HEK293 (cell line): ENCODE data around the gene GSC2.

Experiments used
- CTCF ChIA-PET: fragments of 350-600 bp; formaldehyde crosslinking; extraction: SDS; loops from one replicate; lab custom pipeline; 2021; ENCODE audit warnings: antibody characterized with exemption; lab: Yijun Ruan, JAX
- POLR2A ChIA-PET: fragments of 300-600 bp; formaldehyde crosslinking; extraction: SDS; loops from one replicate; lab custom pipeline; 2020; ENCODE audit warnings: antibody characterized with exemption, inconsistent platforms; lab: Yijun Ruan, JAX
- H3K27ac ChIP-seq: fragments of 200-500 bp; sonication (Bioruptor generic); 2 replicates; pipeline ENCODE4 v1.5.1; 2014; ENCODE audit warnings: low read depth, low read length, control low read depth, inconsistent platforms; ENCODE audit errors: extremely low read depth
- H3K36me3 ChIP-seq, 2 experiments: fragments of 200-500 bp in 1 of 2; sonication (Bioruptor generic) in 1 of 2; 1 replicate in 1 of 2; 2 replicates in 1 of 2; pipeline ENCODE4 v1.5.1; 2014 to 2017; ENCODE audit warnings: inconsistent platforms in 2 of 2, low read length in 2 of 2; ENCODE audit not compliant: control insufficient read depth in 2 of 2, insufficient read depth in 1 of 2
- H3K4me1 ChIP-seq: fragments of 200-500 bp; sonication (Bioruptor generic); 2 replicates; pipeline ENCODE4 v1.5.1; 2014; ENCODE audit warnings: mild to moderate bottlenecking, low read length, inconsistent platforms; ENCODE audit not compliant: control insufficient read depth, insufficient read depth
- H3K4me3 ChIP-seq: 2 replicates; pipeline ENCODE4 v1.5.1; 2011; ENCODE audit warnings: low read depth, mild to moderate bottlenecking, control low read depth, low read length, moderate library complexity
- H3K9me3 ChIP-seq: fragments of 200-500 bp; sonication (Bioruptor generic); 2 replicates; pipeline ENCODE4 v1.5.1; 2014; ENCODE audit warnings: low read depth, low read length, inconsistent platforms; ENCODE audit not compliant: control insufficient read depth, insufficient read depth
- EGR2 ChIP-seq: fragments of 450-650 bp; formaldehyde crosslinking; IDR thresholded peaks from 2 replicates; pipeline ENCODE4 v1.5.1; 2016; ENCODE audit warnings: low read depth, missing biosample characterization, missing genetic modification characterization
- FEZF1 ChIP-seq: fragments of 450-650 bp; formaldehyde crosslinking; IDR thresholded peaks from 2 replicates; pipeline ENCODE4 v1.5.1; 2016; ENCODE audit warnings: missing biosample characterization, missing genetic modification characterization
- MEIS1 ChIP-seq: sonication (generic); formaldehyde crosslinking; IDR thresholded peaks from 2 replicates; pipeline ENCODE4 v1.8.1; 2022; ENCODE audit warnings: missing genetic modification reagents, mild to moderate bottlenecking, borderline replicate concordance
- RBAK ChIP-seq: fragments of 450-650 bp; formaldehyde crosslinking; IDR thresholded peaks from 2 replicates; pipeline ENCODE4 v1.5.1; 2016; ENCODE audit warnings: missing biosample characterization, missing genetic modification characterization
- SCRT1 ChIP-seq: fragments of 450-650 bp; formaldehyde crosslinking; IDR thresholded peaks from 2 replicates; pipeline ENCODE4 v1.5.1; 2016; ENCODE audit warnings: missing biosample characterization, missing genetic modification characterization, borderline replicate concordance
- SETDB1 ChIP-seq: IDR thresholded peaks from one replicate; pipeline ENCODE4 v1.6.1; 2017; ENCODE audit warnings: mild to moderate bottlenecking, low read length, moderate library complexity, mixed read lengths; ENCODE audit not compliant: insufficient read length
- SP3 ChIP-seq: fragments of 450-650 bp; formaldehyde crosslinking; IDR thresholded peaks from 2 replicates; pipeline ENCODE4 v1.5.1; 2016; ENCODE audit warnings: missing biosample characterization, missing genetic modification characterization
- ZNF169 ChIP-seq: fragments of 450-650 bp; formaldehyde crosslinking; IDR thresholded peaks from 2 replicates; pipeline ENCODE4 v1.5.1; 2016; ENCODE audit warnings: missing biosample characterization, missing genetic modification characterization
- ZNF202 ChIP-seq: fragments of 450-650 bp; formaldehyde crosslinking; IDR thresholded peaks from 2 replicates; pipeline ENCODE4 v1.5.1; 2016; ENCODE audit warnings: missing biosample characterization, missing genetic modification characterization, borderline replicate concordance
- ZNF274 ChIP-seq, 2 experiments: fragments of 200-500 bp in 1 of 2; fragments of 450-650 bp in 1 of 2; sonication (Bioruptor generic) in 1 of 2; formaldehyde crosslinking in 1 of 2; IDR thresholded peaks; 2 replicates each; pipeline versions ENCODE4 v1.5.1 to v1.6.1; 2014 to 2016; ENCODE audit warnings: borderline replicate concordance in 1 of 2, inconsistent platforms in 1 of 2, low read length in 1 of 2, missing biosample characterization in 1 of 2, missing genetic modification characterization in 1 of 2
- ZNF324 ChIP-seq: fragments of 450-650 bp; formaldehyde crosslinking; IDR thresholded peaks from 2 replicates; pipeline ENCODE4 v1.5.1; 2016; ENCODE audit warnings: missing biosample characterization, missing genetic modification characterization
- ZNF426 ChIP-seq: fragments of 450-650 bp; formaldehyde crosslinking; IDR thresholded peaks from 2 replicates; pipeline ENCODE4 v1.5.1; 2017; ENCODE audit warnings: missing biosample characterization, missing genetic modification characterization, mild to moderate bottlenecking, inconsistent platforms, moderate library complexity
- ZNF521 ChIP-seq: fragments of 450-650 bp; formaldehyde crosslinking; IDR thresholded peaks from 2 replicates; pipeline ENCODE4 v1.5.1; 2017; ENCODE audit warnings: missing biosample characterization, mild to moderate bottlenecking, missing genetic modification characterization
- ZNF585B ChIP-seq: fragments of 450-650 bp; formaldehyde crosslinking; IDR thresholded peaks from 2 replicates; pipeline ENCODE4 v1.5.1; 2016; ENCODE audit warnings: missing biosample characterization, missing genetic modification characterization
- ZNF621 ChIP-seq: fragments of 450-650 bp; formaldehyde crosslinking; IDR thresholded peaks from 2 replicates; pipeline ENCODE4 v1.5.1; 2017; ENCODE audit warnings: missing biosample characterization, missing genetic modification characterization
- TF ChIP-seq, protein P1 (sequence below): fragments of 450-650 bp; IDR thresholded peaks from 2 replicates; pipeline ENCODE4 v1.5.1; 2018; ENCODE audit warnings: missing biosample characterization, missing genetic modification characterization
- TF ChIP-seq, protein P2 (sequence below): fragments of 450-650 bp; formaldehyde crosslinking; conservative IDR thresholded peaks from 2 replicates; pipeline ENCODE4 v1.5.1; 2016; ENCODE audit warnings: low read depth, missing biosample characterization, missing genetic modification characterization
- TF ChIP-seq, protein P3 (sequence below): fragments of 450-650 bp; formaldehyde crosslinking; IDR thresholded peaks from 2 replicates; pipeline ENCODE4 v1.5.1; 2016; ENCODE audit warnings: missing biosample characterization, missing genetic modification characterization

Gene GSC2

DNA sequence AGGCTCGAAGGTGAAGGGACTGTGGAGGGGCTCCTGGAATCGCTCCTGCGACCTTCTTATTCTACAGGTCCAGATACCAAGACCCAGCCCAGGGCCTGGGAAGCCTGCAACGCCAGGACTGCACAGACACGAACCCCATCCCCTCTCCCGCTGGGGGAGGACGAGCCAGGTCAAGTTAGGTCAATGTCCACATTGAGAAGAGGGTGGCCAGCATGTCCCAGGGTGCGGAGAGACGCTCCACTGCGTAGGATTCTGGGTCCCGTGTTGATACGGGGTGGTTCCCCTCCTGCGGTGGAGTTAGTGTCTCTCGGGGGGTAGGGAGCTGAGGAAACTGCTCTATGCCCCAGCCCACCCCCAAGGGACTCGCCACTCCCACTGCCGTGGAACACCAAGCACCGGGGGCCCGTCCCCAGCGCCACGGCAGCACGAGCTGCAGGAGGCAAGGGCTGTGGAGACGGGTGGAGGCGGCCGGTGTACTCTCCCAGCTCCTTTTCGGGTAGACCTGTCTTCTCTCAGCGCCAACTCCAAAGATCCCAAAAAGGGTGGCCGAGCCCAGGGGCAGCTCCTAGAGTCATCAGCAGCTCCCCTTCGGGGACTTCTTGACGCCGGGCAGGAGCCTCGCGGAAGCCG lies 1.6 kb downstream of the GSC2 start (continued):
- TF ChIP-seq ZNF169 (tag by site-specific recombination) (no peak), EGR2 (tag by site-specific recombination) (no peak), SETDB1 (no peak), FEZF1 (no peak)
- TF ChIP-seq, protein P1, sequence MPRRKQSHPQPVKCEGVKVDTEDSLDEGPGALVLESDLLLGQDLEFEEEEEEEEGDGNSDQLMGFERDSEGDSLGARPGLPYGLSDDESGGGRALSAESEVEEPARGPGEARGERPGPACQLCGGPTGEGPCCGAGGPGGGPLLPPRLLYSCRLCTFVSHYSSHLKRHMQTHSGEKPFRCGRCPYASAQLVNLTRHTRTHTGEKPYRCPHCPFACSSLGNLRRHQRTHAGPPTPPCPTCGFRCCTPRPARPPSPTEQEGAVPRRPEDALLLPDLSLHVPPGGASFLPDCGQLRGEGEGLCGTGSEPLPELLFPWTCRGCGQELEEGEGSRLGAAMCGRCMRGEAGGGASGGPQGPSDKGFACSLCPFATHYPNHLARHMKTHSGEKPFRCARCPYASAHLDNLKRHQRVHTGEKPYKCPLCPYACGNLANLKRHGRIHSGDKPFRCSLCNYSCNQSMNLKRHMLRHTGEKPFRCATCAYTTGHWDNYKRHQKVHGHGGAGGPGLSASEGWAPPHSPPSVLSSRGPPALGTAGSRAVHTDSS (tag by site-specific recombination), result no peak
- TF ChIP-seq, protein P2, sequence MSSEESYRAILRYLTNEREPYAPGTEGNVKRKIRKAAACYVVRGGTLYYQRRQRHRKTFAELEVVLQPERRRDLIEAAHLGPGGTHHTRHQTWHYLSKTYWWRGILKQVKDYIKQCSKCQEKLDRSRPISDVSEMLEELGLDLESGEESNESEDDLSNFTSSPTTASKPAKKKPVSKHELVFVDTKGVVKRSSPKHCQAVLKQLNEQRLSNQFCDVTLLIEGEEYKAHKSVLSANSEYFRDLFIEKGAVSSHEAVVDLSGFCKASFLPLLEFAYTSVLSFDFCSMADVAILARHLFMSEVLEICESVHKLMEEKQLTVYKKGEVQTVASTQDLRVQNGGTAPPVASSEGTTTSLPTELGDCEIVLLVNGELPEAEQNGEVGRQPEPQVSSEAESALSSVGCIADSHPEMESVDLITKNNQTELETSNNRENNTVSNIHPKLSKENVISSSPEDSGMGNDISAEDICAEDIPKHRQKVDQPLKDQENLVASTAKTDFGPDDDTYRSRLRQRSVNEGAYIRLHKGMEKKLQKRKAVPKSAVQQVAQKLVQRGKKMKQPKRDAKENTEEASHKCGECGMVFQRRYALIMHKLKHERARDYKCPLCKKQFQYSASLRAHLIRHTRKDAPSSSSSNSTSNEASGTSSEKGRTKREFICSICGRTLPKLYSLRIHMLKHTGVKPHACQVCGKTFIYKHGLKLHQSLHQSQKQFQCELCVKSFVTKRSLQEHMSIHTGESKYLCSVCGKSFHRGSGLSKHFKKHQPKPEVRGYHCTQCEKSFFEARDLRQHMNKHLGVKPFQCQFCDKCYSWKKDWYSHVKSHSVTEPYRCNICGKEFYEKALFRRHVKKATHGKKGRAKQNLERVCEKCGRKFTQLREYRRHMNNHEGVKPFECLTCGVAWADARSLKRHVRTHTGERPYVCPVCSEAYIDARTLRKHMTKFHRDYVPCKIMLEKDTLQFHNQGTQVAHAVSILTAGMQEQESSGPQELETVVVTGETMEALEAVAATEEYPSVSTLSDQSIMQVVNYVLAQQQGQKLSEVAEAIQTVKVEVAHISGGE (tag by site-specific recombination), result no peak

DNA sequence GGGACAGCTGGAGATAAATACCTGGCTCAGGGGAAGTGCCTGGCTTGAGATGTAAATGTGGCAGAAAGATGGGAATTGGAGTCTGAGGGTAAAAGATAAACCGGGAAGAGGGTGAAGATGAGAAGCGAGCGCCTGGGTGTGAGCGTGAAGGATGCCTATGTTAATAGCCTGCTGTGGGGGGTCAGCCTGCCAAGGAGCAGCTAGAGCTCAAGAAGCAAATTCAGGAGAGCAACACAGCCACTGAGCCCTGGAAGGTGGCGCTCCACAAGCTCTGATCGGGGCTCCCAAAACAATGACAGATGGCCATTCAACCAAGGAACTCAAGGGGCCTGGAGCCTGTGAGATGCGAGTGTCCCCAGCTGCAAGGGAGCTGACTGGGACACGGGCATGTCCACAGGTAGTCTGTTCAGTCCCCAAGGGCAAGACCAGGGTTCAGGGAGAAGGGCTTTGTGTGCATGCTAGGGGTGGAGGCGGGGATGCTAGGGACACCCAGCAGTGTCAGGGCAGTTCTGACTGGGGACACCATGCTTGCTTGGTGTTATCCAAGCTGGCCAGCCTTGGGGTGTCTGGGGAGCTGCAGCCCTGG lies 2.8 kb downstream of the GSC2 start:
- no peak overlapping the region for H3K27ac ChIP-seq
- CTCF ChIA-PET, result interaction anchor here (0.6 to 3.1 kb wide), 3 partner anchors 328 to 504 kb away, joined by 3 to 25 read pairs (median 3); no protein-coding TSS in a partner anchor
- no peaks in the 10 kb centered on the region for H3K4me1 ChIP-seq
- POLR2A ChIA-PET, result interaction anchor here (1.2 kb wide), 1 partner anchor 26 kb away, joined by 3 read pairs; no protein-coding TSS in a partner anchor
- peaks cover 3 to 6% of the 10 kb centered on the region in 2 experiments; a peak in 1 of 3 replicates for H3K36me3 ChIP-seq
- H3K4me3 ChIP-seq, result no peak overlapping the region
- no peaks in the 10 kb centered on the region for H3K9me3 ChIP-seq
- no peak for TF ChIP-seq RBAK (tag by site-specific recombination)
- TF ChIP-seq SP3, result no peak
- TF ChIP-seq ZNF621 (tag by site-specific recombination), result no peak
- no peak for TF ChIP-seq ZNF426 (tag by site-specific recombination)
- TF ChIP-seq SETDB1, result no peak
- TF ChIP-seq, protein P3, sequence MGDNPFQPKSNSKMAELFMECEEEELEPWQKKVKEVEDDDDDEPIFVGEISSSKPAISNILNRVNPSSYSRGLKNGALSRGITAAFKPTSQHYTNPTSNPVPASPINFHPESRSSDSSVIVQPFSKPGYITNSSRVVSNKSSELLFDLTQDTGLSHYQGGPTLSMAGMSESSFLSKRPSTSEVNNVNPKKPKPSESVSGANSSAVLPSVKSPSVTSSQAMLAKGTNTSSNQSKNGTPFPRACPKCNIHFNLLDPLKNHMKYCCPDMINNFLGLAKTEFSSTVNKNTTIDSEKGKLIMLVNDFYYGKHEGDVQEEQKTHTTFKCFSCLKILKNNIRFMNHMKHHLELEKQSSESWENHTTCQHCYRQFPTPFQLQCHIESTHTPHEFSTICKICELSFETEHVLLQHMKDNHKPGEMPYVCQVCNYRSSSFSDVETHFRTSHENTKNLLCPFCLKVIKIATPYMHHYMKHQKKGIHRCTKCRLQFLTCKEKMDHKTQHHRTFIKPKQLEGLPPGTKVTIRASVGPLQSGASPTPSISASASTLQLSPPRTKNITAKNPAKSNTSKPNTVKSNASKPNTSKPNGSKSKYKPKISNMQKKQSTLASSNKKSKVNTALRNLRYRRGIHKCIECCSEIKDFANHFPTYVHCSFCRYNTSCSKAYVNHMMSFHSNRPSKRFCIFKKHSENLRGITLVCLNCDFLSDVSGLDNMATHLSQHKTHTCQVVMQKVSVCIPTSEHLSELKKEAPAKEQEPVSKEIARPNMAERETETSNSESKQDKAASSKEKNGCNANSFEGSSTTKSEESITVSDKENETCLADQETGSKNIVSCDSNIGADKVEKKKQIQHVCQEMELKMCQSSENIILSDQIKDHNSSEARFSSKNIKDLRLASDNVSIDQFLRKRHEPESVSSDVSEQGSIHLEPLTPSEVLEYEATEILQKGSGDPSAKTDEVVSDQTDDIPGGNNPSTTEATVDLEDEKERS, result no peak
- TF ChIP-seq ZNF585B (tag by site-specific recombination), result no peak
- no peak for TF ChIP-seq ZNF324 (tag by site-specific recombination)
- TF ChIP-seq SCRT1 (tag by site-specific recombination), result no peak
- TF ChIP-seq ZNF202 (tag by site-specific recombination), result no peak
- TF ChIP-seq MEIS1 (CRISPR knock-in tag), result no peak
- TF ChIP-seq ZNF521, result no peak
- TF ChIP-seq ZNF274 (IDR thresholded peaks at IDR 0.05; ENCODE audit: low read length), result no peak
- TF ChIP-seq ZNF274 (tag by site-specific recombination; IDR thresholded peaks at IDR 0.05; ENCODE audit: borderline replicate concordance), result no peak
- TF ChIP-seq ZNF169 (tag by site-specific recombination), result no peak
